MCF 10A (cell line): ENCODE measurements around the gene PYGO1. TPM values are rescaled to one million over a fixed set of nuclear protein-coding genes. Genes with fewer than 3 reads are reported as not detected.

ENCODE experiments used
- Bru-seq: library from RNA; stranded (reverse); fragments of 400-500 nt; gene quantifications from one replicate; lab custom pipeline; 2021; lab: Mats Ljungman, UMichigan
- BruChase-seq, 2 experiments: library from RNA; stranded (reverse); fragments of 400-500 nt; gene quantifications; one replicate each; lab custom pipeline; 2021; lab: Mats Ljungman, UMichigan
- BruUV-seq: library from RNA; stranded (reverse); fragments of 400-500 nt; replicated peaks from 2 replicates; lab custom pipeline; 2021; lab: Mats Ljungman, UMichigan
- CTCF ChIA-PET: fragments of 300-600 bp; sonication (Branson Sonifier 250); formaldehyde crosslinking; extraction: SDS; loops from one replicate; lab custom pipeline; 2021; ENCODE audit warnings: antibody characterized with exemption, inconsistent platforms; lab: Yijun Ruan, JAX
- POLR2A ChIA-PET: fragments of 300-600, 350-650 bp; sonication (Branson Sonifier 250); formaldehyde crosslinking; extraction: SDS; loops from one replicate; lab custom pipeline; 2020; ENCODE audit warnings: antibody characterized with exemption, inconsistent platforms; lab: Yijun Ruan, JAX
- DNase-seq: peaks from one replicate; pipeline ENCODE4 v3.0.0-alpha.2; 2018; ENCODE audit not compliant: unreplicated experiment
- H3K27ac Mint-ChIP-seq: one replicate; pipeline ENCODE4 v1.8.0; 2022; ENCODE audit warnings: mild to moderate bottlenecking, low read depth, mixed read lengths; ENCODE audit not compliant: unreplicated experiment
- H3K27me3 Mint-ChIP-seq: one replicate; pipeline ENCODE4 v1.8.0; 2022; ENCODE audit warnings: mixed read lengths; ENCODE audit not compliant: insufficient read depth, unreplicated experiment
- H3K36me3 Mint-ChIP-seq: one replicate; pipeline ENCODE4 v1.8.0; 2022; ENCODE audit warnings: mild to moderate bottlenecking, moderate library complexity, mixed read lengths; ENCODE audit not compliant: insufficient read depth, unreplicated experiment
- H3K4me1 Mint-ChIP-seq: one replicate; pipeline ENCODE4 v1.8.0; 2022; ENCODE audit warnings: mixed read lengths; ENCODE audit not compliant: insufficient read depth, unreplicated experiment
- H3K4me3 Mint-ChIP-seq: one replicate; pipeline ENCODE4 v1.8.0; 2022; ENCODE audit warnings: mild to moderate bottlenecking, moderate library complexity, mixed read lengths; ENCODE audit not compliant: unreplicated experiment
- H3K9me3 Mint-ChIP-seq: one replicate; pipeline ENCODE4 v1.8.0; 2022; ENCODE audit warnings: mixed read lengths; ENCODE audit not compliant: unreplicated experiment
- intact Hi-C: fragments of 100-400 bp; cut with micrococcal nuclease; formaldehyde crosslinking; loops from 2 replicates; pipeline ENCODE4 v1.14.1; 2022
- long read RNA-seq: library from polyadenylated mRNA; stranded (forward); transcript quantifications from one replicate; pipeline ENCODE4 v2.0.0, GENCODE V29; 2022
- total RNA-seq: library from RNA; stranded (reverse); gene quantifications from 2 replicates; pipeline ENCODE4 v1.2.3, GENCODE V29; 2022
- TF ChIP-seq, protein P1 (sequence below): fragments of 200-600 bp; IDR thresholded peaks from one replicate; pipeline ENCODE4 v1.8.0; 2022; ENCODE audit warnings: antibody characterized with exemption, mild to moderate bottlenecking; ENCODE audit not compliant: unreplicated experiment

PYGO1 gene
- 3.9 and 5.1 TPM in 2 replicates for total RNA-seq
- Bru-seq, nascent RNA: percentile 53 among the genes with signal in this experiment
- BruChase-seq, experiment 1, labeled RNA remaining after a 6-hour chase: percentile 61 among the genes with signal in this experiment
- BruChase-seq, experiment 2, labeled RNA remaining after a 2-hour chase: percentile 58 among the genes with signal in this experiment
- long read RNA-seq, transcript PYGO1-202 (3 exons, 2,653 nt): major isoform, 6 of 6 reads
- long read RNA-seq, partial matches to known transcripts: 0 of 6 reads
- long read RNA-seq, other reads (novel, unspliced or antisense): 0 of 6 reads

GRCh38 chr15:55588070-55588814 lies at the start of gene PYGO1:
TSS of gene PYGO1 (minus strand) at chr15:55588345. CDS start at chr15:55587883, 462 bp downstream.
- H3K27ac Mint-ChIP-seq: no peak within 1 kb of the TSS
- DNase-seq: peak; percentile 64
- no peaks in the 10 kb centered on the region for H3K4me1 Mint-ChIP-seq
- TF ChIP-seq, protein P1, sequence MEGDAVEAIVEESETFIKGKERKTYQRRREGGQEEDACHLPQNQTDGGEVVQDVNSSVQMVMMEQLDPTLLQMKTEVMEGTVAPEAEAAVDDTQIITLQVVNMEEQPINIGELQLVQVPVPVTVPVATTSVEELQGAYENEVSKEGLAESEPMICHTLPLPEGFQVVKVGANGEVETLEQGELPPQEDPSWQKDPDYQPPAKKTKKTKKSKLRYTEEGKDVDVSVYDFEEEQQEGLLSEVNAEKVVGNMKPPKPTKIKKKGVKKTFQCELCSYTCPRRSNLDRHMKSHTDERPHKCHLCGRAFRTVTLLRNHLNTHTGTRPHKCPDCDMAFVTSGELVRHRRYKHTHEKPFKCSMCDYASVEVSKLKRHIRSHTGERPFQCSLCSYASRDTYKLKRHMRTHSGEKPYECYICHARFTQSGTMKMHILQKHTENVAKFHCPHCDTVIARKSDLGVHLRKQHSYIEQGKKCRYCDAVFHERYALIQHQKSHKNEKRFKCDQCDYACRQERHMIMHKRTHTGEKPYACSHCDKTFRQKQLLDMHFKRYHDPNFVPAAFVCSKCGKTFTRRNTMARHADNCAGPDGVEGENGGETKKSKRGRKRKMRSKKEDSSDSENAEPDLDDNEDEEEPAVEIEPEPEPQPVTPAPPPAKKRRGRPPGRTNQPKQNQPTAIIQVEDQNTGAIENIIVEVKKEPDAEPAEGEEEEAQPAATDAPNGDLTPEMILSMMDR: no peak
- H3K36me3 Mint-ChIP-seq: no peaks in the 10 kb centered on the region
- H3K4me3 Mint-ChIP-seq: peak within 1 kb of the TSS; percentile 70
- BruUV-seq: no TSS peak
- peaks cover 16% of the 10 kb centered on the region for H3K27me3 Mint-ChIP-seq
- intact Hi-C loops: no loop called here
- no peaks in the 10 kb centered on the region for H3K9me3 Mint-ChIP-seq
- ChIA-PET CTCF (interaction anchor here (0.6 to 0.7 kb wide), 2 partner anchors 21 to 62 kb away, joined by 3 to 5 read pairs; no protein-coding TSS in a partner anchor), POLR2A (interaction anchor here (0.6 kb wide), 1 partner anchor 134 kb away, joined by 3 read pairs; no protein-coding TSS in a partner anchor)

DNA sequence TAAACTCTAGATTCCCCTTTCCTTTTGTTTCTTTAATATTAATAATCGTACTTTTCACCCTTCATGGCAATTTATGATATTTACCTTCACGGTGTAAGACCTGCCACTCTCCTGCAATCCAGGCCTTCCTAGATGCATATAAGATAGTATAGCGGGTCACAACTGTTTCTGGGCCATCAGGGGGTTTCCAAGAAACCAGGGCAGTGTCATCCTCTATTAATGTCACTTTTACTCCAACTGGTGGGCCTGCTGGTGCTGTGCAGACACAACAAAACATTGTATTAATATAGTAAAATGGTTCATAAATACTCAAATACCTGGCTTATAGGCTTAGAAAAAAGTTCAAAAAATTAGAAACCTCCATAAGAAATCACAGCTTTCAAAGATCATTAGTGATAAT lies 48.9 kb upstream of the PYGO1 start:
- H3K27me3 Mint-ChIP-seq: no peaks in the 10 kb centered on the region
- no TSS peak for BruUV-seq
- intact Hi-C loops: no loop called here

DNA sequence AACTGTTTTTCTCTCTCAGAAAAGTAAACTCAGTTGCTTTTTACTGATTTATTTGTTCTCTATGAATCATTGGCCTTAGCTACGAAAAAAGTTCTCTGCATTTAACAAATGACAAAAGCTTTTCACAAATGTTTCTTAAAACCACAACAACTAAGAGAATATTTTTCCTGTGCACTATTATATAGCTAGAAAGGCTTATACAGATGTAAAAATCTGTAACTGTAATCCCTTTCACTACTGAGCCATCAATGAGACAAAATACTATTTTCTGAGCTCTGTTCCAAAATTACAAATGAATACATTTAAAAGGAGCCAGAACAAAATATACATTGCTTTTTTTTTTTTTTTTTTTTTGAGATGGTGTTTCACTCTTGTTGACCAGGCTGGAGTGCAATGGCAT lies 45.6 kb upstream of the PYGO1 start:
- no peak overlapping the region for H3K27ac Mint-ChIP-seq
- TF ChIP-seq, protein P1: no peak
- BruUV-seq: no TSS peak
- no peak for DNase-seq
- H3K4me3 Mint-ChIP-seq: no peak overlapping the region
- H3K36me3 Mint-ChIP-seq: peaks cover 6% of the 10 kb centered on the region
- intact Hi-C loops: no loop called here
- ChIA-PET POLR2A (no interaction called here), CTCF (interaction anchor here (0.6 to 1.9 kb wide), 5 partner anchors 9 to 431 kb away, joined by 3 to 6 read pairs (median 3); no protein-coding TSS in a partner anchor)
- H3K4me1 Mint-ChIP-seq: peaks cover 6% of the 10 kb centered on the region
- H3K9me3 Mint-ChIP-seq: no peaks in the 10 kb centered on the region
- no peaks in the 10 kb centered on the region for H3K27me3 Mint-ChIP-seq

More for the DNA sequence above, 48.9 kb upstream of the PYGO1 start:
- H3K9me3 Mint-ChIP-seq: no peaks in the 10 kb centered on the region
- H3K4me3 Mint-ChIP-seq: no peak overlapping the region
- ChIA-PET CTCF (interaction anchor here (0.6 to 1.3 kb wide), 6 partner anchors 100 to 1821 kb away, joined by 3 to 4 read pairs (median 4); partner anchors contain the start of genes CCPG1 and PIERCE2), POLR2A (no interaction called here)
- TF ChIP-seq, protein P1: no peak
- H3K36me3 Mint-ChIP-seq: peaks cover 6% of the 10 kb centered on the region
- no peak overlapping the region for H3K27ac Mint-ChIP-seq
- peaks cover 6% of the 10 kb centered on the region for H3K4me1 Mint-ChIP-seq
- DNase-seq: no peak

GRCh38 chr15:55632434-55632833 lies 44.3 kb upstream of the PYGO1 start:
- intact Hi-C loops: no loop called here
- peaks cover 12% of the 10 kb centered on the region for H3K4me1 Mint-ChIP-seq
- DNase-seq: no peak
- POLR2A ChIA-PET: interaction anchor here (0.7 kb wide), 1 partner anchor 300 kb away, joined by 3 read pairs; no protein-coding TSS in a partner anchor
- H3K27ac Mint-ChIP-seq: no peak overlapping the region
- no peaks in the 10 kb centered on the region for H3K9me3 Mint-ChIP-seq
- CTCF ChIA-PET: interaction anchor here (0.6 to 1.9 kb wide), 3 partner anchors 9 to 211 kb away, joined by 4 to 6 read pairs (median 4); no protein-coding TSS in a partner anchor
- TF ChIP-seq, protein P1: no peak
- H3K4me3 Mint-ChIP-seq: no peak overlapping the region
- BruUV-seq: no TSS peak
- no peaks in the 10 kb centered on the region for H3K27me3 Mint-ChIP-seq
- peaks cover 6% of the 10 kb centered on the region for H3K36me3 Mint-ChIP-seq
